Measurements from ENCODE around the gene CCDC177.
"Not testable (repeated sequence)": the region's sequence is repeated elsewhere in the genome, so short reads cannot be mapped to it uniquely, and the experiment has no call there.

CCDC177 gene

DNA sequence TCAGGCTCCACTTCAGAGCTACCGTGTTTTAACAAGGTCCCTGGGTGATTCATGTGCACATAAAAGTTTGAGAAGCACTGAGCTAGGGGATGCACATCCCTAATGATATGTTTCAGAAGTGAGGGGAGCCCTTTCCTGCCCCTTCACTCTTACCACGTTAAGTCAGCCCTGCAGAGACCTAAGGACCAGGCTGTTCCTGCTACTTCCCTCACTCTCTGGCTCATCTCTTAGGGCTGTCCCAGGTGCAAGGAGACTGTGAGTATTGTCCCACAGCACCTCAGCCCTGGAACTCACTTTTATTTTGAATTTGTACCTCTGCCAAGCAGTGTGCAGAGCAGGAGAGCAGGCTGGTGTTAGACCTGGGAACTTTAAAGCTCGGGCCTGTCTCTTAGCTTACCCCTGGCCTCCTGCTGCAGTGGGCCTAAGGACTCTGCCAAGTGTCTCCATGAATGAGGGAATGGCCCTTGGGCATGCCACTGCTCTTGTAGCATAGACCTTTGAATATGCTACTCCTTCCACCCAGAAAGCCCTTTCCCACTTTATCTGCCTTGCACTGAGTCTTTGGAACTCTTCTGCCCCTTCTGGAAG is 25.7 kb upstream of the CCDC177 start:
- no peak for DNase-seq (ENCODE audit: low read depth in 2 of 2)

DNA sequence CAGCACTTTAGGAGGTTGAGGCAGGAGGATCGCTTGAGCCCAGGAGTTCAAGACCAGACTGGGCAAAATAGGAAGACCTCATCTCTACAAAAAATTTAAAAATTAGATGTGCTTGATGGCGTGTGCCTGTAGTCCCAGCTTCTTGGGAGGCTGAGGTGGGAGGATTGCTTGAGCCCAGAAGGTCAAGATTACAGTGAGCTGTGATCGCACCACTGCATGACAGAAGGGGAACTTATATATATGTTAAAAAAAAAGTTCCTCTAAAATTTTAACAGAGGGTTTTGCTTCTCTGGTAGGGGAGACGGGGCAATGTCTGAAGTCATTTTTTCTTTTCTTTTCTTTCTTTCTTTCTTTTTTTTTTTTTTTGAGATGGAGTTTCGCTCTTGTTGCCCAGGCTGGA is 24.8 kb upstream of the CCDC177 start:
- DNase-seq (ENCODE audit: low read depth in 2 of 2), result not testable (repeated sequence)

DNA sequence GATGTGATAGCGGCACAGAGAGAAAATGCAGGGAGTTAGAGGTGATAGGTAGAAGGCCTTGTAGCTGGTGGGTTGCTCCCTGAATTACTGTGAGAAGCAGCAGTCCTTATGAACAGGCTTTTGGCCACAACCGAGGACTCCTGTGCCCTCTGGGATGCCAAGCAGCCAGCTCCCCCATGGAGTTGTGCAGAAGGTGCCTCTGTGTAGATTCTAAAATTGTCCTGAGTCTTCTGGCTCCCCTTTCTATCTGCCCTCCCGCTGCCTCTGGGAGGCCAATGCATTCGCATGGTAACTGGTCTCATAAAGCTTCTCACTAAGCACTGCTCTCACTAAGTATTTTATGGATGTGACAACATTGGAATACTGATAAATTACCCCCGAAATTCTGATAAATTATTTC is 20.7 kb upstream of the CCDC177 start:
- DNase-seq (ENCODE audit: low read depth in 2 of 2), result no peak

DNA sequence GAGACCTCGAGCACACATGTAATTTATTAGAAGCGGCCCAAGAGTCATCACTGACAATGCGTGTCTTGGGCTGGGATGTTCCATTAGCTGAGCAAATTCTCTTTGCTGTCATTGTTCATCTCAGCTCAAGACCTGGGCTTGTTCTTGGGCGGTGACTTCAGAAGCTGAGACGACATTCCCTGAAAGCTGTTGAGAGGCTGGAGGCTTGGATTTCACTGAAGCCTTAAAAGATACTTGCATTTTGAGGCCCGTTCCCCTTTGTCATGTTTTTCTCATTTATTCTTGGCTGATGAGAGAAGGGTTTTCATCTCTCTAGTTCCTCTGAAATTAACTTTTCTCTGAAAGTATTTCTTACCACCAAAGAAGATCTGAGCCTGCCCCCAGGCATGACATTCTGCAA is 20.2 kb upstream of the CCDC177 start:
- no peak for DNase-seq (ENCODE audit: low read depth in 2 of 2)

DNA sequence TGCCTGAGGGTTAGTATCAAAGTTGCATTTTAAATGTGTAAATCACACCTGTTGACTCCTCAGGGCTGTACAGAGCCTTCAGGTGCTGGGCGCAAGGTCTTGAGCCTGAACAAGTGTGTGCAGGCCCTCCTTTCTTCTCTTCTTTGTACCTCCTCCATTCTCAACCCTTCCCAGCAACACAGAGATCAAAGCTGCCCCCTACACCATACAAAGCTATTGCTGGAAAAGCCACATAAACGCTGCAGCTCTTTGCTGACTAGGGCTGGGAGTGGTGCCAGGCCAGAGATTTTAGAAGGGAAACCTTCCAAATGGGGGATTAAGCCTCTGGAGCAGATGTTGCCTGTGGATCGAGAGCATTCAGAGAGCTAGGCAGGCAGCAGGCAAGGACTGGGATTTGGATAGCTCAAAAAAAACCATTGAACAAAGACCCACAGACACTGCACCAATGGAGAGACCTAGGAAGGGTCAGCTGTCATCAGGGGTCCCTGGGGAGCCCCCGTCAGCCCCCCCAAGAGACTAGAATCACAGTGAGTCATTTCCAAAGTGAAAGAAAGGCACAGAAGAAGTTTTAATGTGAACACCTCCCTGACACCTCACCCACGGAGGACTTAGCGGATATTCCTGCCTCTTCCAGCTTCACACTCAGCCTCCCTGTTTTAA is 18.5 kb upstream of the CCDC177 start:
- no peak for DNase-seq (ENCODE audit: low read depth in 2 of 2)

DNA sequence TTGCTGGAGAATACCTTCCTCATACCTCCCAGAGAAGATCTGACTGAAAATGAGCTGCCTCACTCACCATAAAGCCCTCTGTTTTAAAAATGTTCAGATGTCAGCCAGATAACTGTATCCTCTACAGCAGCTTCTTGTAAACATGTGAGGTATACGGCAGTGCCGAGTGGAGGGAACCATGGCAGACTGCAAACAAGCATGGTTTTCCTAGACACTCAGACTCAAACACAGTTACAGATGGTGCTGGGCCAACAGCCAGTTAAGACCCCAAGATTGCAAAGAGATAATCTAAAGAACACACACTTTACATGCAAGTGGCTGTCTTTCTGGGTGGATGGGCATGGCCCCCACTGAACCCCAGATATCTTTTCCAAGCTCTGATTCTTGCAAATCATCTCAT is 16.6 kb upstream of the CCDC177 start:
- no peak for DNase-seq (ENCODE audit: low read depth in 2 of 2)

DNA sequence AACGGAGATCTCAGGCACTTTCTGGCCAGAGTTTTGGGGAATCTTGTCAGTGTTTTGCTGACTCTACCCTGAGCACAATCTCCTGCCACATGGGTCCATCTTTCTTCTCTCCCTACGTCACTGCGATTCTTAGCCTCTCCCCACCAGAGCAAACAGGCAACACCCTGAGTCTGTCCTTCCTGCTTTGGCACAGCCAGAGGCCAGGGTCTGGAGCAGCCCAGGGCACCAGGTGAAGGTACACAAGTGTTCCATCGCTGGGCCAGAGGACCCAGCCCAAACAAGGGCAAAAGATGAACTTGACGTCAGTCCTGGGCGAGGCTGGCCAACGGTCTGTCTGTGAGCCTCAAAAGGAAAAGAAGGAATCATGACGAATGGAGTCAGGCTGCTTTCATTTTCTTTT is 12.7 kb upstream of the CCDC177 start:
- DNase-seq (ENCODE audit: low read depth in 2 of 2), result no peak

DNA sequence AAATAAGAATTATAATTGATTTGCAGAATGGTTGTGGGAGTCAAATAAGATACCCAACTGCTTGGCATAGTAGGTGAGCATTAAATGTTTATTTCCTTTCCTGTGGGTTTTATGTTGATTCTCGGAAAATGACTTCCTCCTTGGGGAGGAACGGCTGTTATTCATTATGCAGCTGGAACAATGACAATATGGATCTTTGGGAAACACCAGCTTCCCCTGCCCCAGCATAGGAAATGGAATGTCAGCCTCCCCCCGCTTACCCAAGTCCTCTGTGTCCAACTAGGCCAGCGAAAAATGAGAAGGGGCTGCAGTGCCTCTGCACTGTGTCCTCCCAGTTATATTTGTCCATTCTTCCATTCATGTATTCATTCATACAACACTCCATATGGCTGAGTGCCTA is 11.7 kb upstream of the CCDC177 start:
- DNase-seq (ENCODE audit: low read depth in 2 of 2), result no peak

DNA sequence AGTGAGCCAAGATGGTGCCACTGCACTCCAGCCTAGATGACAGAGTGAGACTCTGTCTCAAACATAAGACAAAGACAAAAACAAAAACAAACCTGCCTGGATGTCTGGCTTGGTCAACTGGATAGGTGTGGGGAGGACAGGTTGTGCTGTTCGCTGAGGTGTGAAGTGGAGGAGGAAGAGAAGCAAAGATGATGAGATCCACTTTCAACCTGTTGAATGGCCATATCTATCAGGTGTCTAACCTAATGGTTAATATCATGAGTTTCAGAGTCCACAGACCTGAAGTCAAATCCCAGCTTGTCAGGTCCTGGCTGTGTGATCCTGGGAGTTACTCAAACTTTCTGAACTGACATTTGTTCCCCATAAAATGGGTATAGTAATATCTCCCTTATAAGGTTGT is 9.7 kb upstream of the CCDC177 start:
- no peak for DNase-seq (ENCODE audit: low read depth in 2 of 2)

DNA sequence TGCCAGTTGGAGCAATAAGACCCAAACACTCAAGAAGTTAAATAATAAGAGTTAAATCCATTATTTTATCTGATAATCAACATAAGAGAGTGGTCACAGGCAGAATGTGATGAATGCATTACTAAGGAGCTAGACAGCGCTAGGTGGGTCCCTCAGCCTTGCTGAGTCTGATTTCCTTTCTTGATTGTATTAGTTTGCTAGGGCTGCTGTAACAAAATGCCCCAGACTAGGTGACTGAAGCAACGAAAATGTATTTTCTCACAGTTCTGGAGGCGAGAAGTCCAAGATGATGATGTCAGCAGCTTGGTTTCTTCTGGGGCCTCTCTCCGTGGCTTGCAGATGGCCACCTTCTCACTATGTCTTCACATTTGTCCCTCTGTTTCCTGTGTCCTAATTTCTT is 8.2 kb upstream of the CCDC177 start:
- no peak for DNase-seq (ENCODE audit: low read depth in 2 of 2)

DNA sequence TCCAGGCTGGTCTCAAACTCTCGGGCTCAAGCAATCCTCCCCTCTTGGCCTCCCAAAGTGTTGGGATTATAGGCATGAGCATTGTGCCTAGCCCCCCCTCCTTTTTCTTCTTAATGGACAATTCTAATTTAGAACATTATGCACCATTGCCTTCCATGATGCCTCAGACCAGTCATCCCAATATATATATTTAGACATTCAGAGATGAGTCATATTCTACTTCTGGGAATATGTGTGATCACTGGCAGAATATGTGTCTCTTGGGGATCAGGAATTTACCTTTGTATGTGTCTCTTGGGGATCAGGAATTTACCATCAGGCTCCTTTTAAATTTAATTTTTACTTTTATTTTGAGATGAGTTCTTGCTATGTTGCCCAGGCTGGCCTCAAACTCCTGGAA is 7.5 kb upstream of the CCDC177 start:
- DNase-seq (ENCODE audit: low read depth in 2 of 2), result no peak

DNA sequence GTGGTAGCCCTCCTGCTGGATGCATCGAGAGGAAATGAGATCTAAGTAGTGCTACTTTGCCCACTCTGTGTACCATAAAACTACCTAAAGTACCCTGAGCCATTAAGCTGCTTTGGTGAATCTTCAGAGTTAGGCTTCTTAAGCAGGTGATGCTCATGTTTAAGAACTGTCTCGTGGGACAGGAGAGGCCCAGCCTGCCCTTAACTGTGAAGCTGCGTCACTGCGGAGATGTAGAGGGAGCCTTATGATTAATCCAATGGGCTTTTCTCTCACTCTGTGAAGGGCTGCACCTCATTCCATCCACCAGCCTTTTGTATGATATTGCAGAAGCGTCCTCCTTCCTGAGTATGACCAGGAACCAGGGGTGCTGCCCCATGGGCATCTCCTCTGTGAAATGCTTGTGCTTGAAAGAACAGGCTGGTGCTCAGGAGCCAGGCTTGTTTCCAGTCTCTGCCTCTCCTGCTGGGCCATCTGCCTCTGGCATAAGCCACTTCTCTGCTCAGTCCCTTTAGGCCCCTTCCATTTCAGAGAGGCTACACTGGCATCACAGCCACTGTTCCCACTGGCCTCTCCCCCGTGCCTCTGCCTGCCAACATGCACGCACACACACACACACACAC is 6.8 kb upstream of the CCDC177 start:
- DNase-seq (ENCODE audit: low read depth in 2 of 2), result no peak

DNA sequence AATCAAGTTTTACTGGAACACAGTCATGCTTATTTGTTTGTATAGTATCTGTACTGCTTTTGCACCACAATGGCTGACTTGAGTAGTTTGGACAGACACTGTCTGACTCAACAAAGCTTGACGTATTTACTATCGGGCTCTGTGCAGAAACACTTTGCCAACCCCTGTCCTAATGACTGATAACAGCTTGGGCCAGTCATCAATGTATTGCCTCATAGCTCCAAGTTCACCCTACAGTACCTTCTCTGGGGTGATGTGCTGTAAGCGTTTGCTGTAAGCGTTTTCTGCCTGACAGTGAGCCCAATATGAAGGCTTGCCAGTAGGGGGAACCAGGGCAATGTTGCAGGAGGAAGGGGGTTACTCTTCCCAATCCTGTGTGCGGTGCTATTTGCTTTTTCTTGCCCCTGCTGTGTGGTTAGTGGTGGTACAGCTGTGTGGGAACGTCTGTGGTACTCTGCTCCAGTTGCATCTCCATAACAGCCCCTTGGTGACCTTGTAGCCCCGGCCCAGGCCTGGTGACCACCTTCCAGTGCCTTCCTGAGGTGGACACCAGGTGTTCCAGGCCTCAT is 5.4 kb upstream of the CCDC177 start:
- no peak for DNase-seq (ENCODE audit: low read depth in 2 of 2)

DNA sequence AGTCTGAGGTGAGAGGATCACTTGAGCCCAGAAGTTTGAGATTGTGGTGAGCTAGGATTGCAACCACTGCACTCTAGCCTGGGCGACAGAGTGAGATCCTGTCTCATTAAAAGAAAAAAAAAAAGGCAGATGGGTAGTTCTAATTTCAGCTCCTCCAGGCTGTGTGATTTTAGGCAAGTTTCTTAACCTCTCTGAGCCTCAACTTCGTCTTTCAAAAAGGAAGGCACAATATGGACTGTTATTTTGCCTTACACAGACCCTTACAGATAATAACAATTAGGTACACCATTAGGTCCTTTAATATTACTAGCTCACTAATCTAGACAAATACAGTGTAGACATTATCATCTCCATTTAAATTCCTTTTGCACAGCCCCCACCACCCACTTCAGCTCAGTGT is 4.8 kb upstream of the CCDC177 start:
- no peak for DNase-seq (ENCODE audit: low read depth in 2 of 2)

DNA sequence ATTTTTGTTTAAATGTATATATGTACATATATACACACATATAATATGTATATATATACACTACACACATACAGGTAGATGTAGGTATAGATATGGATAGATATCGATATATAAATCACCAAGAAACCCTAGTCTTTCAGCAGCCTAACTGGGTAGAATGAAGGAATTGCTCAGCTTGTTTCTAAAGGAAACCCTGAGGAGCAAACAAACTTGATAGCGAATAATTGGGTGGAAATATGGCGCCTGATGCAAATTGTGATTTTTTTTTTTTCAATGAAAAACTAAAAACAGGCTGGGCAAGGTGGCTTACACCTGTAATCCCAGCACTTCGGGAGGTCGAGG is 254 bp upstream of the CCDC177 start:
- no peak for DNase-seq (ENCODE audit: low read depth in 2 of 2)

DNA sequence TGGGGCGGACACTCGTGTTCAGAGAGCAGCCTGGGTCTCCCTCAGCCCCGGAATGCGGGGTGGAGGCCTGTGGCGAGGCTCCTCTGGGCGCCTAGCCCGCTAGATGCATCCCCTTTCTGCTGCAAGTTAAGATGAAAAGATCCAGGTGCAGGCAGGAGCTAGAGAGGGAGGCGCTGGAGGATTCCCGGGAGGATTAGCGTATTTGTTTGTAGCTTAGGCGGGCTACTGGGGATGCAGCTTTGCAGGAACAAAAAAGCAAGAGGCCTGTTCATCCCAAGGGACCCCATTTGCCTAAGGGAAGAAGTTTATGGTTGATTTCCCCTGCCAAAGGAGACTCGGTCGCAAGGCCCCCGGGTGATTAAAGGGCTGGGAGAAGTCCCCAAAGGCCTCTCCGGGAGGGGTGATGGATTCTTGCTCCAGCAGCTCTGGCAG is 824 bp downstream of the CCDC177 start:
- no peak for DNase-seq (ENCODE audit: low read depth in 2 of 2)

DNA sequence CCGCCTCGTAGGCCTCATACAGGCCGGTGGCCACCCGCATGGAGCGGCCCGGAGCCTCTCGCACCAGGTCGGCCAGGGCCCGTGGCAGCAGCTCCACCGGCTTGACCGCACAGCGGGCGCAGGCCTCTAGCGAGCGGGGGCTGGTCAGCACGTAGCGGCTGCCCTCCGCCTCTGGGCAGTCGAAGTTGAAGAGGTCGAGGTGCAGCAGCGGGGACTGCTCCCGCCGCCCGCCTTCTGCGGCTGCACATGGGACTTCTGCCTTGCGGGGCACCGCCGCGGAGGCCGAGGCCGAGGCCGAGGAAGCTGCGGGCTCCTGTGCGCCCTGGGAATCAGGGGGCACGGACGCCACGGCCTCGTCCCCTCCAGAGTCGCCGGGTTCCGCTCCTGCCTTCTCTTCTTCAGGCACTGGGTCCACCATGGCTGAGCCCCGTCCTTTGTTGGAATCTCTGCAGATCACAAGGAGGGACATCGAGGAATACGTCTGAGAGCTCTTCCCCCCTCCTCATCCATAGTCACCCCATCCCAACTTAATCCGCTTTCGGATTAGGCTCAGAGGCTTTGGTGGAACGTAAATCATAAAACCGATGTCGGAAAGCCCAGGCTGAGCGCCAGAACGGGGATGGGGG is 1.4 kb downstream of the CCDC177 start:
- no peak for DNase-seq (ENCODE audit: low read depth in 2 of 2)

DNA sequence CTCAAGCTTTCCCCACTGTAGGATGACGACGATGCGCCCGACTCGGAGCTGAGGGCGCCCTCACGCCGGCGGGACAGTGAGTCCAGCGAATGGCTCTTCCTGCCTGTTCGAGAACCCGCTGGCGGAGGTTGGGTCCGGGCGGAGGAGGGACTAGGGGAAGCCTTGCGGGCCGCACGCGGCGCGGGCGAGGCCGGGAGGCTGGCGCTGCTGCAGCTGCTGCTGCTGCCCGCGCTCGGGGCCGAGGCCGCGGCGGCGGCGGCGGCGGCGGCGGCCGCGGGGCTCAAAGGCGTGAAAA is 1.9 kb downstream of the CCDC177 start:
- DNase-seq (ENCODE audit: low read depth in 2 of 2), result no peak

DNA sequence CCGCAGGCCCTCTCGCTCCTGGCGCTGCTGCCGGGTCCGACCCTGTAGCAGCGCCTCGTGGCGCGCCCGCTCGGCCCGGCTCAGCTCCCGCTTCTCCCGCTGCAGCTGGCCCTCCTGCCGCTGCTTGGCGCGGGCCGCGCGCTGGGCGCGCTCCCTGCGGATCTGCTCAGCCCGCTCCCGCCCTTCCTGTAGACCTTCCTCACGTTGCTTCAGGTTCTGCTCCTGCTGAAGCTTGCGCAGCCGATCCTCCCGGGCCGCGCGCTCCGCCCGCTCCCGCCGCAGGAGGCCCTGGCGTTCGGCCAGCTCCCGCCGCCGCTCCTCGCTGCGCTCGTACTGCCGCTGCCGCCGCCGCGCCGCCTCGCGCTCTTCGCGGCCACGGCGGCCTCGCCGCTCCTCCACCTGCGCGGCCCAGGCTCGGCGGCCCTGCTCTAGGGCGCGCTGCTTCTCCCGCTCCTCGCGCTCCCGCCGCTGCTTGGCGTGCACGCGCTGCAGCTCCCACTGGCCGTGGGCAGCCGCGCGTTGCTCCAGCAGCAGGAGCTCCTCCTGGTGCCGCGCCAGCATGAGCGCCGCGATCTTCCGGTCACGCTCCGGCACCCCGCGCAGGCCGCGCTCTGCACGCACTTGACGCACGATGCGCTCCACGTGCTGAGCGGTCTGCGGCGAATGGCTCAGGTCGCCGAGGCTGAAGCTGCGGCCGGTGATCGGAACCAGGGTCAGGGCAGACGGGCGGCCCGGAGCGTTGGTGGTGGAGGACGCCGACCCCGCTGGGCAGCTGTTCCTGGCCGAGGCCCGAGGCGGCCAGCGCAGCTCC is 2.4 kb downstream of the CCDC177 start:
- no peak for DNase-seq (ENCODE audit: low read depth in 2 of 2)

DNA sequence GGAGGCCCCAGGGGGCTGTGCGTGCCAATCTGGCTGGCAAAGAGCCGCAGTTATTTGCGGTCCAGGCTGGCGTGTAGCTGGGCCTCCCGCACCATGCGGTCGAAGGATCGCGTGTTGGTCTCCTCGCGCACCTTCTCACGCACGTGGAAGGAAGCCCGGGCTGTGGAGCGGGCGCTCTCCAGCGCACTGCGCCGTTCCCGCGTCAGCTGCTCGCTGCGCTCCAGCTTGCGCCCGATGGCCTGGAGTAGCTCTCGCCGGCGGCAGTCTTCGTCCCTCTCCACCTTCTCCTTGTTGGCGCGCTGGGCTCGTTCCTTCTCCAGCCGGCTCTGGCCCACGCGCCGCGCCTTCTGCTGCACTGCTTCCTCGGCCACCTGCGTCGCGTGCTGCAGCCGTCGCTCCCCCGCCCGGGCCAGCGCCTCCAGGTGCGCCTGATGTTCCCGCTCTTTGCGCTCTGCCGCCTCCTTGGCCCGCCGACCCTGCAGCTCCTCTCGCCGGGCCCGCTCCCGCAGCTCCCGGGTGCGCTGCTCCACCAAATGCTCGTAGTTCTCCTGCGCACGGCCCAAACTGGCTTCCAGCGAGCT is 3.1 kb downstream of the CCDC177 start:
- DNase-seq (ENCODE audit: low read depth in 2 of 2), result no peak

DNA sequence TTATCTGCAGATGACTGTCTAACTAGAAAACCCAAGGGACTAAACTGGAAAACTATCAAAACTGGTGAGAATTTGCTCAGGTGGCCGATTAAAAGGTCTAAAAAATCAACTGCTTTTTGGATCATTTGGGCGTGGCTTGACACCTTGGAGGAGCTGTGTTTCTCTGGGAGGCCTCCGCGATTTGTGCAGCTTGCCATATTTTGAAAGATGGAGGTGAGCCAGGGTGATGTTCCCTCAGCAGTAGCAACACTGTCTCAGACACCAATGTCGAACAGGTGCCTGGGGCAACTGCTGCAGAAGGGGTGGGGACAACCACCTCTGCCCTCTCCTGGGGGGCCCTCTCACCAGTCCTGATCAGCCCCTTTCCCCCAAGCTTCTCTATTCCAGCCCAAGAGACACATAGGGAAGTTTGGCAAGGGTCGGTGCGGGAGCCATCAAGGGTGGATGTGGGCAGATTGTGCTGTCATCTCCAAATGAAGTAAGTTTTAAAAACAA is 3.8 kb downstream of the CCDC177 start:
- no peak for DNase-seq (ENCODE audit: low read depth in 2 of 2)

DNA sequence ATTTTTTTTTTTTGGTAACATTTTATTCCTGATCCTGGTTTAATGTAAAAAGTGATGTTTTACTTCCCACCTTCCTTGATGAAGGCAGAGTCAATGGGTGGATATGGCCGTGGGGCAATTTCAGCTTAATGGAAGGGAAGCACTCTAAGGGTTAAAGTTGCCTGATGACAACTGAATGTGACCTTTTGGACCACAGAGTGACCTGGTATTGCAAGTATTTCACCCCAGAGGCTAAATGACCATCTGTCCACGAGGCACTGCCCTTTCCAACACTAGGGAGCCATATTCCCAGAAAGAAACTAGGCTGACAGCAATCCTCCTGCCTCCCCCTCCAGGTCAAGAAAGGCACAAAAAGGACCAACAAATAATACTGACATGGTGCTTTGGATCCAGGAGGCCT is 4.8 kb downstream of the CCDC177 start:
- no peak for DNase-seq (ENCODE audit: low read depth in 2 of 2)

Data from stimulated activated CD8-positive, alpha-beta memory T cell treated with anti-CD3 and anti-CD28 coated beads, Interleukin-2, amount 100 ng/mL, for 1 hour (primary cell).